Astrocyte (in vitro differentiated cells and primary cell): ENCODE data around the gene SFR1. TPM values are rescaled to one million over a fixed set of nuclear protein-coding genes. Genes with fewer than 3 reads are reported as not detected.

Experiments used
- DNase-seq: peaks from one replicate; pipeline ENCODE4 v3.0.0-alpha.2; 2010; ENCODE audit warnings: low read depth
- FAIRE-seq: peaks from 2 replicates; lab custom pipeline; 2011; peaks lifted over from hg19 to GRCh38; lab: Jason Lieb, UNC
- H2AFZ ChIP-seq: 2 replicates; pipeline ENCODE4 v1.6.0; 2012; ENCODE audit warnings: low read depth, low read length, inconsistent platforms
- H3K27ac ChIP-seq: 2 replicates; pipeline ENCODE4 v1.5.1; 2011; ENCODE audit warnings: low read depth, low read length, inconsistent platforms
- H3K27me3 ChIP-seq: 2 replicates; pipeline ENCODE4 v1.6.0; 2011; ENCODE audit warnings: low read length, inconsistent platforms; ENCODE audit not compliant: insufficient read depth
- H3K36me3 ChIP-seq: 2 replicates; pipeline ENCODE4 v1.5.1; 2011; ENCODE audit warnings: low read length, inconsistent platforms; ENCODE audit not compliant: insufficient read depth
- H3K4me1 ChIP-seq: 2 replicates; pipeline ENCODE4 v1.5.1; 2011; ENCODE audit warnings: low read length, inconsistent platforms; ENCODE audit not compliant: insufficient read depth
- H3K4me2 ChIP-seq: 2 replicates; pipeline ENCODE4 v1.6.0; 2012; ENCODE audit warnings: low read length, inconsistent platforms
- H3K4me3 ChIP-seq: 2 replicates; pipeline ENCODE4 v1.5.1; 2011; ENCODE audit warnings: low read depth, mild to moderate bottlenecking, low read length, inconsistent platforms; ENCODE audit not compliant: insufficient read depth
- H3K79me2 ChIP-seq: 2 replicates; pipeline ENCODE4 v1.6.0; 2012; ENCODE audit warnings: mild to moderate bottlenecking, low read length, inconsistent platforms; ENCODE audit not compliant: insufficient read depth
- H3K9ac ChIP-seq: 2 replicates; pipeline ENCODE4 v1.6.0; 2012; ENCODE audit warnings: mild to moderate bottlenecking, low read length, inconsistent platforms
- H3K9me3 ChIP-seq: 2 replicates; pipeline ENCODE4 v1.5.1; 2012; ENCODE audit warnings: low read depth, mild to moderate bottlenecking, low read length, inconsistent platforms; ENCODE audit not compliant: insufficient read depth
- H4K20me1 ChIP-seq: 2 replicates; pipeline ENCODE4 v1.6.0; 2012; ENCODE audit warnings: low read length, inconsistent platforms; ENCODE audit not compliant: insufficient read depth
- H3K27ac Mint-ChIP-seq: one replicate; pipeline ENCODE4 v1.8.0; 2021; ENCODE audit warnings: mild to moderate bottlenecking, mixed read lengths; ENCODE audit not compliant: unreplicated experiment
- H3K27me3 Mint-ChIP-seq: one replicate; pipeline ENCODE4 v1.8.0; 2021; ENCODE audit warnings: low read depth, mixed read lengths; ENCODE audit not compliant: unreplicated experiment
- H3K36me3 Mint-ChIP-seq: one replicate; pipeline ENCODE4 v1.8.0; 2021; ENCODE audit warnings: low read depth, mixed read lengths; ENCODE audit not compliant: unreplicated experiment
- H3K4me1 Mint-ChIP-seq: one replicate; pipeline ENCODE4 v1.8.0; 2021; ENCODE audit warnings: low read depth, mixed read lengths; ENCODE audit not compliant: unreplicated experiment
- H3K4me3 Mint-ChIP-seq: one replicate; pipeline ENCODE4 v1.8.0; 2021; ENCODE audit warnings: mild to moderate bottlenecking, moderate library complexity, mixed read lengths; ENCODE audit not compliant: unreplicated experiment
- H3K9me3 Mint-ChIP-seq: one replicate; pipeline ENCODE4 v1.8.0; 2021; ENCODE audit warnings: mild to moderate bottlenecking, mixed read lengths; ENCODE audit not compliant: unreplicated experiment
- EZH2 ChIP-seq: IDR thresholded peaks from 2 replicates; pipeline ENCODE4 v1.6.1; 2012; ENCODE audit warnings: mild to moderate bottlenecking, low read length, inconsistent platforms; ENCODE audit not compliant: insufficient read depth
- total RNA-seq: library from RNA; stranded (reverse); gene quantifications from 2 replicates; pipeline ENCODE4 v1.2.1, GENCODE V29; 2021
- TF ChIP-seq, protein P1 (sequence below): IDR thresholded peaks from 2 replicates; pipeline ENCODE4 v1.5.1; 2011; ENCODE audit warnings: low read depth, mild to moderate bottlenecking, inconsistent platforms, low read length, moderate library complexity; ENCODE audit not compliant: insufficient read depth

The SFR1 gene
- total RNA-seq, 1 donor from 2014 or later: 3.6 TPM

DNA sequence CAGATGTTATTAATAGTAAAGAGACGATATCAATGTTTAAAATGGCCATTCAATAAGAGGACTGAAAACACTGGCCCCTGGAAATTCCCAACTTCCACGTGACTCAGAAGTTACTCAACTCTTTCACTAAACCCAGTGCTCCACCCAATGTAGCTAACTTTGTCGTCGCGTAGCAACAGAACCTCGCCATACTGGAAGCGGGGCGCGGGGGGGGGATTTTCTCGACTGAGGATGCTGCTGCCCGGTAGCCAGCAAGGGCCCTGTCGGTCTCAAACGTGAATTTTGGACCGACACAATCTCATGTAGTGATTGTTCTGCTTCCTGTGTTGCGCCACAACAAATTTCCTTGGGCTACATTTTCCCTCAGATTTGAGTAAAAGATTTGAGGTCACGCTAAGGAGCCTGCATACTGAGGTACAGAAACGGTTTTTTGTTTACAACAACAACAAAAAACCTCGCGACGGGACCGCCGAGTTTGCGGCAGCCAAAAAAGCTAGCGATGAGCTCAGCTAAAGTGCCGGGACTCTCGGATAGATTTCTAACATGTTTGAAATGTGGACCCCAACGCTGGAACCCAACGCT lies 977 bp upstream of the SFR1 start:
- Histone ChIP-seq H3K27ac (peak overlapping the region; percentile 100), H3K79me2 (no peaks in the 10 kb centered on the region), H3K9me3 (no peaks in the 10 kb centered on the region), H3K36me3 (no peaks in the 10 kb centered on the region), H3K4me3 (peak overlapping the region; percentile 75), H3K4me1 (peaks cover 29% of the 10 kb centered on the region), H3K4me2 (peak overlapping the region; percentile 93), H4K20me1 (no peaks in the 10 kb centered on the region), H3K9ac (peak overlapping the region; percentile 99), H2AFZ (peak overlapping the region; percentile 73), H3K27me3 (no peaks in the 10 kb centered on the region)
- Mint-ChIP-seq H3K4me3 (peak overlapping the region; percentile 91), H3K9me3 (no peaks in the 10 kb centered on the region), H3K27ac (peak overlapping the region; percentile 99), H3K36me3 (no peaks in the 10 kb centered on the region), H3K27me3 (no peaks in the 10 kb centered on the region), H3K4me1 (peaks cover 22% of the 10 kb centered on the region)
- no peak for TF ChIP-seq EZH2
- TF ChIP-seq, protein P1, sequence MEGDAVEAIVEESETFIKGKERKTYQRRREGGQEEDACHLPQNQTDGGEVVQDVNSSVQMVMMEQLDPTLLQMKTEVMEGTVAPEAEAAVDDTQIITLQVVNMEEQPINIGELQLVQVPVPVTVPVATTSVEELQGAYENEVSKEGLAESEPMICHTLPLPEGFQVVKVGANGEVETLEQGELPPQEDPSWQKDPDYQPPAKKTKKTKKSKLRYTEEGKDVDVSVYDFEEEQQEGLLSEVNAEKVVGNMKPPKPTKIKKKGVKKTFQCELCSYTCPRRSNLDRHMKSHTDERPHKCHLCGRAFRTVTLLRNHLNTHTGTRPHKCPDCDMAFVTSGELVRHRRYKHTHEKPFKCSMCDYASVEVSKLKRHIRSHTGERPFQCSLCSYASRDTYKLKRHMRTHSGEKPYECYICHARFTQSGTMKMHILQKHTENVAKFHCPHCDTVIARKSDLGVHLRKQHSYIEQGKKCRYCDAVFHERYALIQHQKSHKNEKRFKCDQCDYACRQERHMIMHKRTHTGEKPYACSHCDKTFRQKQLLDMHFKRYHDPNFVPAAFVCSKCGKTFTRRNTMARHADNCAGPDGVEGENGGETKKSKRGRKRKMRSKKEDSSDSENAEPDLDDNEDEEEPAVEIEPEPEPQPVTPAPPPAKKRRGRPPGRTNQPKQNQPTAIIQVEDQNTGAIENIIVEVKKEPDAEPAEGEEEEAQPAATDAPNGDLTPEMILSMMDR: no peak
- DNase-seq (peak; percentile 93), FAIRE-seq (peak; percentile 41)

DNA sequence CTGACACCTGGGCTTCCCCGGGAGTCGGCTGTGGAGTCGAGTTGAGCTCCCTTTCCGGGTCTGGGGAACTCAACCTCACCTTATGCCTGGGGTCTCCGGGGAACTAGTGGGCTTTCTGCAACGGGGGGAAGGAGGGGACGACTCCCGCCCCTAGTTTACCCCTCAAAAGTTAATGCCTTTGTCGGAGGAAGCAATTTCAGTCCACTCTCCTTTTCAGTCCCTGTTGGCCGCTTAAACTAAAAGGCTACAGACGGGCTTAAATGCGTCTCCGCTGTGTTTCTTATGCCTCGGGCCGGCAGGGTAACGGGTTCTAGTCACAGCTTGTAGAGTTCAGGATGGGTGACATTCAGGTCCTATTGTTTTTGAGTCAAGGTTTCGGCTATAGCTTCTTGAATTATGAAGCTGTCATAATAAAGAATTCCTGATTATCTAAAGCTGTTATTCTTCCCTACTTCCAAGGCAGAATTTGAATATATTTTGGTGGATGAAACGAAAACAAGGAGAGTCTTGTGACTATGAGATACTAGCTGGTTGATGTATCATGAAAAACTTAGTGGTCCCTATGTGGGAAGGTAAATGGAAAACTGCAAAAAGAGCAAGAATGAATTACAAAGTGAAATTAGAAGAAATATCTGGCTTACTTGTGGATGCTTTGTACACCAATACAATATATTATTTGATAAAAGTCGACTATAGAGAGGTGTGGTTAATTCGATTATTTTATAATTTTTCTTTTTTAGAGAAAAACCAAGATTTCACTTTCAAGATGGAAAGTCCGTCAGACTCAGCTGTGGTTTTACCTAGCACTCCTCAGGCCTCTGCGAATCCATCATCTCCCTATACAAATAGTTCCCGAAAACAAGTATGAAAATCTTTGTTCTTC lies 495 bp downstream of the SFR1 start:
- Histone ChIP-seq H3K36me3 (no peaks in the 10 kb centered on the region), H2AFZ (peak overlapping the region; percentile 65), H3K27me3 (no peaks in the 10 kb centered on the region), H3K4me2 (peak overlapping the region; percentile 84), H3K27ac (peak overlapping the region; percentile 82), H3K9me3 (no peaks in the 10 kb centered on the region), H3K4me1 (peaks cover 26% of the 10 kb centered on the region), H4K20me1 (no peaks in the 10 kb centered on the region), H3K4me3 (peak overlapping the region; percentile 75), H3K79me2 (no peaks in the 10 kb centered on the region), H3K9ac (peak overlapping the region; percentile 88)
- peak overlapping the region; percentile 91 for H3K4me3 Mint-ChIP-seq
- H3K4me1 Mint-ChIP-seq: peaks cover 19% of the 10 kb centered on the region
- no peaks in the 10 kb centered on the region for H3K36me3 Mint-ChIP-seq
- no peak for DNase-seq
- no peak for FAIRE-seq
- peak overlapping the region; percentile 3 for H3K27ac Mint-ChIP-seq
- H3K27me3 Mint-ChIP-seq: no peaks in the 10 kb centered on the region
- no peaks in the 10 kb centered on the region for H3K9me3 Mint-ChIP-seq
- TF ChIP-seq EZH2: no peak
- TF ChIP-seq, protein P1: no peak
